HG03135 (cell line): Measurements from ENCODE around the gene MAGEC1.
"Not testable (repeated sequence)": the region's sequence is repeated elsewhere in the genome, so short reads cannot be mapped to it uniquely, and the experiment has no call there.

Experiments used
- ATAC-seq: cut with Tn5 transposase; IDR thresholded peaks from one replicate; pipeline ENCODE4 v1.9.1; 2021; ENCODE audit warnings: mild to moderate bottlenecking, moderate library complexity; ENCODE audit not compliant: unreplicated experiment

The MAGEC1 gene, protein sequence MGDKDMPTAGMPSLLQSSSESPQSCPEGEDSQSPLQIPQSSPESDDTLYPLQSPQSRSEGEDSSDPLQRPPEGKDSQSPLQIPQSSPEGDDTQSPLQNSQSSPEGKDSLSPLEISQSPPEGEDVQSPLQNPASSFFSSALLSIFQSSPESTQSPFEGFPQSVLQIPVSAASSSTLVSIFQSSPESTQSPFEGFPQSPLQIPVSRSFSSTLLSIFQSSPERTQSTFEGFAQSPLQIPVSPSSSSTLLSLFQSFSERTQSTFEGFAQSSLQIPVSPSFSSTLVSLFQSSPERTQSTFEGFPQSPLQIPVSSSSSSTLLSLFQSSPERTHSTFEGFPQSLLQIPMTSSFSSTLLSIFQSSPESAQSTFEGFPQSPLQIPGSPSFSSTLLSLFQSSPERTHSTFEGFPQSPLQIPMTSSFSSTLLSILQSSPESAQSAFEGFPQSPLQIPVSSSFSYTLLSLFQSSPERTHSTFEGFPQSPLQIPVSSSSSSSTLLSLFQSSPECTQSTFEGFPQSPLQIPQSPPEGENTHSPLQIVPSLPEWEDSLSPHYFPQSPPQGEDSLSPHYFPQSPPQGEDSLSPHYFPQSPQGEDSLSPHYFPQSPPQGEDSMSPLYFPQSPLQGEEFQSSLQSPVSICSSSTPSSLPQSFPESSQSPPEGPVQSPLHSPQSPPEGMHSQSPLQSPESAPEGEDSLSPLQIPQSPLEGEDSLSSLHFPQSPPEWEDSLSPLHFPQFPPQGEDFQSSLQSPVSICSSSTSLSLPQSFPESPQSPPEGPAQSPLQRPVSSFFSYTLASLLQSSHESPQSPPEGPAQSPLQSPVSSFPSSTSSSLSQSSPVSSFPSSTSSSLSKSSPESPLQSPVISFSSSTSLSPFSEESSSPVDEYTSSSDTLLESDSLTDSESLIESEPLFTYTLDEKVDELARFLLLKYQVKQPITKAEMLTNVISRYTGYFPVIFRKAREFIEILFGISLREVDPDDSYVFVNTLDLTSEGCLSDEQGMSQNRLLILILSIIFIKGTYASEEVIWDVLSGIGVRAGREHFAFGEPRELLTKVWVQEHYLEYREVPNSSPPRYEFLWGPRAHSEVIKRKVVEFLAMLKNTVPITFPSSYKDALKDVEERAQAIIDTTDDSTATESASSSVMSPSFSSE

DNA sequence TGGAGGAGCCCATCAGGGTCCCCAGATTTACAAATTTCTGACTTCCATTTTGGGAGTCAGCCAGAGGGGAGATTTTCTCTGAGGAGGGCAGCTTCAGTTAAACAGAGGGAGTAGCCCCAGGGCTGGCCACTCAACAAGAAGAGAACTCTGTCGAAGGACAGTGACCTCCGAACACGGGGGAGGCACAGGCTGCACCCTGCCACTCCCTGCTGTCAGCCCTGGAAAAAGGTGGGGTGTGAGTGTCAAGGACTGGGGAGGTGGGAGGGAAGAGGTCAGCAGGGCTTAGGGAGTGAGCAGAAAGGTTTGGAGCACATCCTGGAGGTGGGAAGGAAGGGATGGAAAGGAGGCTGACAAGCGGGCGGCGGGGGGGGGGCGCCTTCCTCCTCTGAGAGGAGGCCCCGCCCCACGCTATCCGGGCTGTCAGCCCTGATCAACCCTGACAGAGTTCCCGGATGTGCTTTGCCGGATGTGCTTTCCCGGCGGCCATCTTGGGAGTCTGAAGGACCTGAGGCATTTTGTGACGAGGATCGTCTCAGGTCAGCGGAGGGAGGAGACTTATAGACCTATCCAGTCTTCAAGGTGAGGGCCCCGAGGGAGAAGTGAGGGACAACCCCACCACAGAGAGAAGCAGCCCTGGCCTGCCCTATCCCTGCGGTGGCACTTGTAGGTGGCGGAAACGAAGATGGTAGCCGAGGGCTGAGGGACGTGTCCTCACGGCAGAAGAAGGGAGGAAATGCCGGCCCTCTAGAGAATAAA is at the start of gene MAGEC1:
Gene MAGEC1, plus strand, starts transcription at position 495 of the 756 bp plus-strand sequence. CDS start 1,179 bp downstream, outside the sequence.
- no peak for ATAC-seq

GRCh38 chrX:141857479-141857878 is 46.2 kb upstream of the MAGEC1 start:
- ATAC-seq = no peak

GRCh38 chrX:141879616-141880015 is 24.1 kb upstream of the MAGEC1 start:
- no peak for ATAC-seq

GRCh38 chrX:141888811-141889210 is 14.9 kb upstream of the MAGEC1 start:
- not testable (repeated sequence) for ATAC-seq

- no peak for ATAC-seq
Observed at GRCh38 chrX:141894733-141895132, 9.0 kb upstream of the MAGEC1 start.

GRCh38 chrX:141897690-141898089 is 6.0 kb upstream of the MAGEC1 start:
- ATAC-seq = no peak

- ATAC-seq = no peak
Observed at GRCh38 chrX:141902366-141902765, 1.3 kb upstream of the MAGEC1 start.

DNA sequence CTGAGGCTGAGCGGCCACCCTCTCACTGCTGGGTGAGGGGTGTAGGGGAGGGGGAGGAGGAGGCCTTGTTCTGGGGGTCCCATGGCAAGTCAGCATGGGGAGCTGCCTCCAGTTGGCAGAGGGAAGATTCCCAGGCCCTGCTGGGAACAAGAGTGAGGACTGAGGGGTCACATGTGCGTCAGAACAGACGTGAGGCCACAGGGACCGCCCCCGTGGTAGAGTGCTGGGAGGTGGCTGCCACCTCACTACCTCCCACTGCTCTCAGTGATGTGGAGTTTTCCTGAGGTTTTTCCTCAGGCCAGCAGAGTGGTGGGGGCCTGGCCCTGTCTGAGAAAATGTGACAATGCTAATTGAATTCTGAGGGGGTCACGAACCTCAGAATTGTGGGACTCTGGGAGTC is 568 bp downstream of the MAGEC1 start:
- ATAC-seq = no peak

DNA sequence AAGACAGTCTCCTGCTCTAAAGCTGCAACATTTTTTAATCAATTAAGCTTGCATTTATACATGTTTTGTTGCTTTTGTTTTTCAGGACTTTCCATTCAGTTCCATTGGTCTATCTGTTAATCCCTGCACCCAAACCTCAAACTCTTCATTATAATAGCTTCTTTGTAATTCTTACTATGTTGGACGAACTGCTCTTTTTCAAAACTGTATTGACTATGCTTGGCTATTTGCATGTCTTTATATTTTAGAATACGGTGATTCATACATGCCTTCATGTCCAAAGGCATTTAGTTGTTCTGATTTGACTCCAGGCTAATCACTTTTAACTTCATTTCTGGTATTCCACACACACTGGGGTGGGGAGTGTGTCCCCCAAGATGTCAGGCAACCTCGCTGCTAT is 14.1 kb downstream of the MAGEC1 start:
- no peak for ATAC-seq

DNA sequence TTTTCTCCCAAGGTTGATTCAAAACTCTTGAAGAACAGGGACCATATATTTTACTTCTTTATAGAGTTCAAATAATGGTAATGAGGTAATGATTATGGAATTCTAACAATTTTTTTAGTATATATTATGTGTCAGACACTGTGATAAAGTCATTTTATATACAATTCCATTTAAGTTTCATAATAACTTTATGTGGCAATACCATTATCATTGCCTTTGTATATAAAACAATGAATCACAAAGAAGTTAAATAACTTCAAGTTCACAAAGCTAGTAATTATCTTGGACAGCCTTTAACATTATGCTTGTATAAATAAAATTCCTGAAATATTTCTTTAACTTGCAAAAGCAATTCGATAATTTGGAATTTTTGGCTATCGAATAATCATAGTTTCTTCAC is 20.6 kb downstream of the MAGEC1 start:
- ATAC-seq = no peak

- ATAC-seq = no peak
Observed at GRCh38 chrX:141928432-141928831, 24.7 kb downstream of the MAGEC1 start.

GRCh38 chrX:141934059-141934641 is 30.5 kb downstream of the MAGEC1 start:
- ATAC-seq = no peak

DNA sequence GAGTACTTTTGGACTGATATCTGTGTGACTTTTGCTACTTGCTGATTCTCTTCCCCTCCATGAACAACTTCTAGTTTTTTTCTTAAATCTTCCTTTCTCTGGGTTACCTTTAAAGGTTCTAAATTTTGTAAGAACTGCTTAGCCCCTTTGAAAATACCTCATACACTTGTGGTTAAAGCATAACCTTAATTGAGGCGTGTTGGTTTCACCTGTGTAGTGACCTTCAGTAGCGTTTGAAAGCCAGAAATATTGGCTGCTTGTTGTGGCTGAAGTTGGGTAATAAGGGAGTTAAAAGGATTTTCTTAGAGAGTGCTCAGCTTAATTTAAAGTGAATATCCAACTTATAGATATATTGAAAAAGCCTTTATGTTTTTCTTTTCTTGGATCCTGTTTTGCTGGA is 32.0 kb downstream of the MAGEC1 start:
- no peak for ATAC-seq

DNA sequence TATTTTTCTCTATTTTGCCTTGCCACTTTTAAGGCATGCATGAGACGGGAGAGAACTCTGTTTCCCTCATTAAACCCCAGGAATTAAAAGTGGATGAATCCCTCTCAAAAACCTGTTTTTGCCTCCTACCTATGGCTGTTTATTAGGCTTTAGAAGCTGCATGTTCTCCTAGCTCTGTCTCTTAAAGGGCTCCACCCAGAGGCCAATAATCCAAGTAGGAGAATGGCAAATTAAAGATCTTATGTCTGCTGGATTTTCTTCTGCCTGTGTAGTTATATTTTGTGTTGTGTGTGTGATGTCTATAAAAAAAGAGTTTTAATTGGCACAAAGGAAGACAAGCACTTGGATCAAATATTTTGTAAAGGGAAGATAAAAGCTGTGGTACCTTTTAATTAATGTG is 32.4 kb downstream of the MAGEC1 start:
- ATAC-seq = no peak

DNA sequence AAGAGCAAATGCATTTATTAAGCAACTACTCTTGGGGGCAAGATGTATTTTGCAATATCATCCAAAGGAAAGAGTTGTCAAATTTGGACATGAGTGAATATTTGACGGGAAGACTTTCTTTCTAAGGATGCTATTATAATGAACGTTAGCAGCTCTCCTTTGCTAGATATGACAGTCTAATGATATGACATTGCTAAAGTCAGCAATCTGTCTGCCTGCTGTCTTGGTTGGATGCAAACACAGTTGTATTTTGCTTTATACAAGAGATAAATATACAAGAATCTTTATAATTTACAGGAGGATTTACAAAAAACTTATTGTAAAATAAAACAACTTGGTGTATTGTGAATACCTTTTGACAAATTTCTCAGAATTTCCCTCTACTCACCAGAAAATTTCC is 37.5 kb downstream of the MAGEC1 start:
- no peak for ATAC-seq

- no peak for ATAC-seq
Observed at GRCh38 chrX:141945426-141945825, 41.7 kb downstream of the MAGEC1 start.

GRCh38 chrX:141947350-141947749 is 43.7 kb downstream of the MAGEC1 start:
- ATAC-seq = no peak

GRCh38 chrX:141952603-141953002 is 48.9 kb downstream of the MAGEC1 start:
- ATAC-seq = no peak

DNA sequence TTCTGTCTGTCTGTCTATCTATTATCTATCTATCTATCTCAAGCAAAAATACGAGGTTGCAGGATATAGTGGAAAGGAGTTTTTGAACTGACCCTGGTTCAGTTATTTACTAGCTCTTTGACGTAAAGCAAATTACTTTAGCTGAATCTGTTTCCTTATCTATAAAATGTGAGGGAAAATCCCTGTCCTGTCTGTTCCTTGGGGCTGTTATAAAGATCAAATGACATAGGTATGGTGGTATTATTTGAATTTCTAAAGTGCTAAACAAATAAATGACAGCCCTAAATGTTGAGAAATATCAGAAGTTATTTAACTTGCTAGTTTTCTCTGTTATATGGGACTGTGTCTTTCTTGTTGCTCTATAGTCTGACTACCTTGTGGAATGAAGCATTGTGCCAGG is 55.0 kb downstream of the MAGEC1 start:
- ATAC-seq = no peak
